HG03060 (cell line): Measurements from ENCODE around the gene TUBB6.

Experiments used
- ATAC-seq: cut with Tn5 transposase; IDR thresholded peaks from one replicate; pipeline ENCODE4 v1.9.1; 2021; ENCODE audit warnings: low read depth, moderate number of reproducible peaks; ENCODE audit not compliant: unreplicated experiment

TUBB6 gene

DNA sequence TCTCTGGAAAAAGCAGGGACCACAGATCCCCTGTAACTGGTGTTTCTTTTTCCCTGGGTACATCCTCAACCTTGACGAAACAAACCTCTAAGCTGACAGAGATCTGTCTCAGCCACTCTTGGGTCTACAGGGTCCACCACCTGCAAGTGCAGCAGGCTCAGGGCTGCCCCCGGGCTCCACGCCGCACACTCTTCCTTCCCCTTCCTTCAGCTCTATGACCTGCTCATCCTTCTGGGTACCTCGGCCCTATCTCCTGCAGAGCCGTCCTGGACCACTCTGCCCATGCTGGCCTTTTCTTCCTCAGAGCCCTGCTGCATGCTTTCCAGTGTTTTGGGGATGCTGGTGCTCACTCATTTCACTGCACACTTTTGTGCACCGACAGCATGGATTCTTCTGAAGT is 27.5 kb downstream of the TUBB6 start:
- no peak for ATAC-seq

DNA sequence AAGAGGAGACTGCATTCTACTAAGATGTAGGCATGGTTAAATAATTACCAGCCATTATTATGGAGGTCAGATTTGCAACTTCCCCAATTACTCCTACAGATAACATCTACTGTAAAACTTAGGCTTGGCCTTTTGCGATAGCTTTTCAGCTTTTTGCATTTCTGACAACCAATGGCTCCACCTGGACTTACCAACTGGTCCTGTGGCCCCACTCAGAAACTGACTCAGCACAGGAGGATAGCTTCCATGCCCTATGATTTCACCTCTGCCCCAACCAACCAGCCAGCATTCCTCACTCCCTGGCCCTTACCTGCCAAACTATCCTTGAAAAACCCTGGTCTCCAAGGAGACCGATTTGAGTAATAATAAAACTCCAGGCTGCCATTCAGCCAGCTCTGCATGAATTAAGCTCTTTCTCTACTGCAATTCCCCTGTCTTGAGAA is 28.2 kb downstream of the TUBB6 start:
- no peak for ATAC-seq

DNA sequence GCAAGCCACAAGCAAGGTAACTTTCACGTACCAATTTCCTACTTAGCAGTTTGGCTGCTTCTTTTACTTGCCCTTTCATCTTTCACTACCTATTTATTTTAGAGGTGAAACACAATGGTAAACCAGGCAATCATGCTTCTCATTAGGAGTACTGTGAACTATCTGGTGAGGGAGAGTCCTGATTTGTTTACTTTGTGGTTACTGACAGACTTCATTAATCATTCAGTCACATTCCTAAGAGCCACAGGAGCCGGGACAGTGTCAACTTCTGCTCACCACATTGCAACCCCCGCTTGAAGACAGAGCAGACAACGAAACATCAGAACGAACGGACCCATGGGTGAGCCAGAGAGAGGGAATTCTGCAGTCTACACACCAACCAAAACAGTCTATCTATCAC is 28.8 kb downstream of the TUBB6 start:
- ATAC-seq, result no peak

DNA sequence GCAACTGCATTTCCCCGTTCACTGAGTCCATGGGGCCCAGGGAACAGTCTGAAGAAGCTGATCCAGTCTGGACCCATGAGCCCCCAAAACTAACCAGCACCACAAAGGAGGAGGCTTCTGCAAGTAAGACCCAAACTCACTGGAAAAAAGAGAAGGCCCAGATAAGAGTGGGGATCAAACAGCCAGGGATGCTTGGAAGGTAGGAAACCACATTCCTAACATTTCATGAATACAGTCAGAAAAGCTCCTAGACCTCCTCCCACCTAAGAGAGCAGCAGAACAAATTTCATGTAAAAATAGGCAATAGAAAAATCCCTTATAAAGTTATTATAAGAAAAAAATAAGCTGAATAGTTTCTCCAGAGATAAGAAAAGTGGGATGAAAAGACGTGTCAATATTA is 30.3 kb downstream of the TUBB6 start:
- ATAC-seq, result no peak

DNA sequence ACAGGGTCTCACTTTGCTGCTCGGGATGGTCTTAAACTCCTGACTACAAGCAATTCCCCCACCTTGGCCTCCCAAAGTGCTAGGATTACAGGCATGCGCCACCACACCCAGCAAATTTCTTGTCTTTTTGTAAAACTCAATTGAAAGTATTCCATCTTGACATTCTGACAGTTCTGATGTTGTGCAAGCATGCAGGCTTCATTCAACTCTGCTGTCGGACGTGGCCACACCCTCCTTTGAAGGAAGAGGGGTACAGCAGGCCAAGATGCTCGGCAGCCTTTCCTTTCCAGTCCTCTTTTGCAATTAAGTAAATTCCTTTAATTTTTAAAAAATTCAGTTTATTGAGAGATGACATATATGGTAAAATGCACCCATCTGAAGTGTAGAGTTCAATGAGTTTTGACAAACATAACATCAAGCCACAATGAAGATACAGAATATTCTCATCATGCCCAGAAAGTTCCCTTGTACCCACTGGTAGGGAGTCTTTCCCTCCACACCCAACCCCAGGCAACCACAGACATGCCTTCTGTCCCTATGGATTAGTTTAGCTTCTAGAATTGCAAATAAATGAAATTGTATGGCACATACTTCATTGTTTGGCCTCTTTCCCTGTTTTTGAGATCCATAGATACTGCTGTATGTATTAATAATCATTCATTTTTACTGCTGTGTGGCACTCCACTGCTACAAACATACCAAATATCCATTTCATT is 33.1 kb downstream of the TUBB6 start:
- ATAC-seq, result no peak

DNA sequence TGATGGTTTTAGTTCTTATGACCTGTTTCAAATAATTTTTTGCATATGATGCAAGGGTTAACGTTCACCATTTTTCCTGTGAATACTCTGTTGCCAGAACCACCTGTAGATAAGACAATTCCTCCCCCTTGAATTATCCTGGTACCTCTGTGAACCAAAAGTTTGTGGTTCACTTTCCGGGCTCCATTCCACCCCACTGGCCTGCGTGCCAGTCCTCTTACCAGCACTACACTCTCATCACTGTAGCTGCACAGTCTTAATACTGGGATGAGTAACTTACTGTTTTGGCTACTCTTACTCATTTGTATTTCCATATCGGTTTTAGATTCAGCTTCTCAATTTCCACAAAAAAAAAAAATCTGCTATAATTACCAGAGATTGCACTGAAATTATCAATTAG is 34.6 kb downstream of the TUBB6 start:
- ATAC-seq, result no peak

DNA sequence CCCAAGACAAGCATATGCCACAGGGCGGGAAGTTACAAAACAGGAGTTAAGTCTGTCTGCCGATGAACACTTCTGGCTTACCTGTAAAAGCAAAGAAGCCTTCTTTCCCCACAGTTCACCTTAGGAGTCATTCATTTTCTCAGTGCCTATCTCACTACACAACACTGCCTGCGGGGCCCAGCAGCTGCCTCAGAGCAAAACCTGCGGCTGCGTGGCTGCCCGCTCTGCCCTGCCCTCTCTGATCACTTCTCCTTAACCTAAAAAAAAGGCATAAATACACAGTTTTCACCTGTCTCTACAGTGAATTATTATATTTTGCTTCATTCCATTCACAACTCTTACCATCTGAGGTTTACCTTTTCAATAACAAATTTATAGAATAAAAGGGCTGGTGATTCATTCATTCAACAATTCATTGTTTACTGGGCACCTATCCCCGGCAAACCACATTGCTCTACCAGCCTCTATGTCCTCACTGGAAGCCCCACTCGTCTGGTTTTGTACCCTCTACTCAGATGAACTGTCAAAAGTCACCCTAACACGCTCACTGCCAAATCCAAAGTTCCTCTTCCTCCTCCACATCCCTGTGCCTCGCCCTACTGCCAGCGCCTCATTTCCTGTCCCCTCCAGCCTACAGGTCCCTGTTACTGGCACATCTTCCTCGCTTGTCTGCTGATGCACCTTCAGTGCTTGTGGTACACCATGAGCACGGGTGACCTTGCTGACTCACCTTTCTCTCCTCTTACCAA is 37.6 kb downstream of the TUBB6 start:
- ATAC-seq, result no peak

DNA sequence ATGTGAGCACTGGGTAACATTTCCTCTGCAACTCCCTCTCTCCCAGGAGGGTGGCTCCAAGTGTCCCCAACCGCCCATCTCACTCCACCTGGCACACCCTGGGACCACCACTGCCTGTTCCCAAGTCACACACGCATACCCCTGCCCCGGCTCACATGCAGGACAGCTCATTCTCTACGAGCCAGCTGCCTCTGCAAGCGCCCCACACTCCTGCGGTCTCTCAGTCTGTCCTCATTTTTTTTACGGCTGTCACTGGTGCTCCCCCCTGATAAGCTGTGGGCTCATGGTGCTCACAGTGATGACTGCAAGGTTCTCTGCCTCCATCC is 38.2 kb downstream of the TUBB6 start:
- ATAC-seq, result no peak

DNA sequence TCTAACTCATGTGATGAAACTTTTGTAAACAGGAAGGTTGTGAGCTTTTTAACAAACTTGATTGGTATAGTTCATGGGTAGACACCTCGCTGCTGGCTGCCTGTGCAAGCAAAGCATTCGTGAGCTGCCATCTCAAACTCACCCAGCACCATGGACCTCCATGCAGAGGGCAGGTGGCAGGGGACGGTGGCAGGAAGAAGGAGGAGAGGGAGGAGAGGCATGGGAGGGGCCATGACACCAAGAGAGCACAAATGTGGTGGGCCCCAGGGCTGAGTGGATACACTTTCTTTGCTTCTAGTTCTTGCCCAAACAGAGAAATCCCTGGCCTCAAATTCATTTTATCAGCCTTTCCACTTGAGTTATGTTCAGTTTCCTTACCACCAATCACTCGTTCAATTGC is 39.9 kb downstream of the TUBB6 start:
- ATAC-seq, result no peak

DNA sequence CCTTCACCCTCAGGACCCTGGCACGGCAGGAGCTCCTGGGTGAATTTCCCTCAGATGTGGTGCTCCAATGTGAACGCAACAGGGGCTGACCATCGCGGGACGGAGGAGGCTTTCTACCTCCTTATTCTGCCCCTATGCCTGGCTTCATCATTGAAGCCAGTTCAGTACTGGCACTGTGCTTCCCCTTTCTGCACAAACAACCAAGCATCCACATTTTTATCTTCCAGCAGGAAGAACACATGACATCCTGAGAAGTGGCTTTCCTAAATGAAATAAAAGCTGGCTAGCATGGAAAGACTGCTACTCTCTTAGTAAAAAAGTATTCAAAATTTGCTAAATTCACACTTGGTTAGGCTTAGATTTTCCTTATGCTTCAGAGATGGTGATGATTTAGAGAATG is 44.1 kb downstream of the TUBB6 start:
- no peak for ATAC-seq

DNA sequence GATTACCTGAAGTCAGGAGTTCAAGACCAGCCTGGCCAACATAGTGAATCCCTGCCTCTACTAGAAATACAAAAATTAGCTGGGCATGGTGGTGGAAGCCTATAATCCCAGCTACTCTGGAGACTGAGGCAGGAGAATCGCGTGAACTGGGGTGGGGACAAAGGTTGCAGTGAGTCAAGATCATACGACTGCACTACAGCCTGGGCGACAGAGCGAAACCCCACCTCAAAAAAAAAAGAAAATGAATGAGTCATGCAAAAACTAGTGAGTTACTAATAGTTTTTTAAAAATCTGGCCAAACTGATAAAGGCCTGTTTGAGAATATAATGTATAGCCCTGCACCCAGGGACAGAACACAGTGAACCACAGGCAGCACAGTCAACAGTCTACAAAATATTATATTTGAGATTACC is 51.5 kb downstream of the TUBB6 start:
- no peak for ATAC-seq

DNA sequence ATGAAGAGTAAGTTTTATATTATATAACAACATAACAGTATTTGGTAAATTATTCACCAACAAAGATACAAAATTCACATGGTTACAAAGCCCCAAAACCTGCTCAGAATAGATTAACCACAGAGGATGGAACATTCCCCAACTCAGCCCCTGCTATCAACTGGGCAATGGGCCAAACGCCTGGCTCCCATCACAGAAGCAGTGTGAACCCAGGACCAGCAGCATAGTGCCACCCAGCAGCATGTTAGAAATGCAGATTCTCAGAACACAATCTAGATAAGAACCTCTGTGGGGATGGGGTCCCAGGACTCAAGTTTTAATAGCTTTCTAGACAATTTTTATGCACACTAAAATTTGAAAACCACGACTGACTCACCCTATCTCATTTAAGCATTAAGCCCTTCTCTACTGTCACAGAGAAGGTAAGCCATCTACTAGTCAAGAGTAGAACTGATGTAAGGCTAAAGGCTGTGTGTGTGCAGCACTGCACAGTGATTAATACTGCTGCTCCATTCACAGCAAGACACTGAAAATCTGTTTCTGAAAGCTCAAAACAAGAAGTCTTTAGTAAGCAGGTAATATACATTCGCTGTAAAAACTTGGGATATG is 53.8 kb downstream of the TUBB6 start:
- no peak for ATAC-seq

DNA sequence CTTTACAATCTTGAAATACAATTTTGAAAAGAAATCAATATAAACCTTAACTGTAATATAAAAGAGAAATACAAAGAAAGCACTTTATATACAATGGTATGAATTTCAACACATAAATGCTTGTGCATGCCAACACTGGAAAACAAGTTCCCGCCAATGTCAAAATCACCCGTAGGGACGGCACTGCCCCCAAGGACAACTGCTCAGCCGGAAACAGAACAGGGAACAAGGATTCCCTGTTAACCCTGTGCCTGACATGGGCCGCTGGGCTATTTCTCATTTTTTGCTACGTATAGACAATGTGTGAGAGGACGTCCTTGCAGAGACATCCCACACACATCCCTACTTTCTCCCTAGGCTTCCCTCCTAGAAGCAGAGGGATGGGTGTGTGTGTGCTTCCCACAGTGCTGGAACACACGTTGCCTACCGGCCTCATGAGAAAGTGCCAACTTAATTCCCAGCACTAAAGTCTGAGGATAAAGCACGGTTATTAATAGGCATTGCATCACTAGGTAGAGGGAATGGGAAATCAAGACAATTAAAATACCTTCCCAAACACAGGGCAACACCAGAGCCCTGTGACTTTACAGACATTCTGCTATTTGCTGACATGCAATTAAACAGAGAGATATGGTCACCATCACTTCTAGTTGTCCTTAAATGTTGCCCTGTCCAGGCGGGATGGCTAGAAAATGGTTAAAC is 54.6 kb downstream of the TUBB6 start:
- ATAC-seq, result no peak

DNA sequence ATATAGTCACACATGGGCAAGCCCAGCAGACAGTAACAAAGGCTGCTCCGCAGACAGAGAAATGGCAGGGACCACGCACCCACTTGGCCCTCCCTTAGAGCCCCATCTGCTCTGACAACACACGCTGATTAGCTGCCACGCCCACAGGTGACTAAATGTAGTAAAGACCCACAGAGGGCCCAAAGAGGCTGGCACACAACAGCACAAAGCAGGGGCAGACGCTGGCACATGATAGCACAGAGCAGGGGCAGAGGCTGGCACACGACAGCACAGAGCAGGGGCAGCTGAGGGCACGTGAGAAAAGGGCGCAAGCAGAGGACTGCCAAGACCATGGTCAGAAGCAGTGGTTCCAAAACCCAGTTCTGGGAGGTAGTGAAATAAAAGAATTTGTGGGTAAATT is 58.3 kb downstream of the TUBB6 start:
- no peak for ATAC-seq

DNA sequence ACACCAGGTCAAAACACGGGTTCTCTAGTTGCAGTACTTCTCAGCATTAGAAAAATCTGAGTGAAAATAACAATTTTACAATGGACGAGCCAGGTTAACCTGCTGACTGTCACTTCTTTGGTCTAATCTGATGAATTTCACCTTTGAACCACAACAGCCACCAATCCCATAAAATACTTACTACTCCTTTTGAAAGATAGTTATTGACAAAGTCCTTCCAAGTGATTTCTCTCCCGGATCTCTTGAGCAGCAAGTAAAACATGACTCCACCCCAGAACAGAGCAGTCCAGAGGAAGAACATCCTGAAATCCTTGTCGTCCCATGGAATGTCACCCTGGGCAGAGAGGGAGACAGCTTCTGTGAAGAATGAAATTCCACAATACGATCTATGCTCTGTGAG is 58.7 kb downstream of the TUBB6 start:
- ATAC-seq, result no peak

DNA sequence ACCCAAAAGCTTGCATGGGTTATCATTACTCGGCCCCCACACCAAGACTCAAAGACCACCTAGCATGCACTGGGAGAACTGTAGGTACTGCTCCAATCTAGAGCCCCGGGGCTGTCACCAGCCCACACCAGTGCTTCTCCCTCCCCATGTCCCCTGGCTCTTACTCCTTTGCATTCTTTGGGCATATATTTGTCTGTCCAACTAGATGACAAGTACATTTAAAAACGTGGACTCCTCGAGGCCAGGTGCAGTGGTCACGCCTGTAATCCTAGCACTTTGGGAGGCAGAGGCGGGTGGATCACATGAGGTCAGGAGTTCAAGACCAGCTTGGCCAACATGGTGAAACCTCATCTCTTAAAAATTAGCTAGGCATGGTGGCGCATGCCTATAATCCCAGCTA is 61.2 kb downstream of the TUBB6 start:
- no peak for ATAC-seq

DNA sequence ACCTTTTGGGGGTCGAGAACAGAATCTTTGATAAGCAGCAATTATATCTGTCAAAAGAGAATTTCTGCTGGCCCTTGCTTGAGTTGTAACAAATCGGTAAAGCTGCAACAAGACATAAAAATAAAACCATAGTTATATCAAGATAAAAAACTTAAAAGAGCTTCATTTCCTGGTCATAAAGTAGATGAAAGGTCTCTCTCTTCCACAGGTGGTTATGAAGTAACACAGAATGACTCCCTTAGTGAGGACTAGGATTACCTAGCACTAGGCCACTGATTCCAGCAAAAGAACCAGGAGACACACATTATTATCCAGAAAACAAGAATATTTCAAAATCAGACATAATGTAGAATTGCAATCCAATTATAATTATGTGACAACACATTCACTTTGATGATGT is 63.5 kb downstream of the TUBB6 start:
- no peak for ATAC-seq

DNA sequence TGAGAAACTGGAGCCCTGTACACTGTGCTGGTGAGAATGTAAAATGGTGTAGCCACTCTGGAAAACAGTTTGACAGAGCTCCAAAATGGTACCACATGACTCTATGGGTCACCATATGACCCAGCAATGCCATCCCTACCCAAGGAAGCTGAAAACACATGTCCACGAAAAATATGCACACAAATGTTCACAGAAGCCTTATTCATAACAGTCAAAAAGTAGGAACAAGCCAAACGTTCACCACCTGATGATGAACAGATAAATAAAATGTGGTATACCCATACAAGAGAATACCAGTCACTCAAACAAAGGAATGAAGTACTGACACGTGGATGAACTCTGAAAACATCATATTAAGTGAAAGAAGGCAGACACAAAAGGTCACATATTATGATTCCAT is 64.4 kb downstream of the TUBB6 start:
- no peak for ATAC-seq

DNA sequence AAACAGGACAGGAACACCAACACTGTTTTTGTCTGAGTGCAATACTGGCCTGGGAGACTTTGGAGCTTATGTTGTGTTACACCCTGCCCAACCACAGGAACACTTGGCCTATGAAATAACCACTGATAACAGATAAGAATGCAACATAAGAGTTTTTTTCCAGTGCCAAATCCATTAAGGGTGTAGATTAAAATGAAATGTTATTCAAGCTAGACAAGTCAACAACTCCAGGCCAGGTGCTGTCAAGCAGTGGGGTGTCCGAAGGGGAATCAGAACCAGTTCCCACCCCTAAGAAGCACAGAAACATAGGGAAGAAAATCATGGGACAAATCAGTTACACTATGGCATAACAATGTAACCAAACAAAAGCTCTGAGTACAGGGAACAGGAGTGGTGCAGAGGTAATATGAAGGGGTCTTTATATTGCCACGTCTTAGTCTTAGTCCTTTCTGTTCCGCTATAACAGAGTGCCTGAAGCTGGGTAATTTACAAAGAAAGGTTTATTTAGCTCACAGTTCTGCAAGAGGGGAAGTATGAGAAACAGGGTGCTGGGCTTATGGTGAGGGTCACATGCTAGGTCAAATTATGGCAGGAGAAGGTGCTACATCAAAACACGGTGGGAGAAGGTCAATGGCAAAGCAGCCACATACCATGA is 65.2 kb downstream of the TUBB6 start:
- ATAC-seq, result no peak

DNA sequence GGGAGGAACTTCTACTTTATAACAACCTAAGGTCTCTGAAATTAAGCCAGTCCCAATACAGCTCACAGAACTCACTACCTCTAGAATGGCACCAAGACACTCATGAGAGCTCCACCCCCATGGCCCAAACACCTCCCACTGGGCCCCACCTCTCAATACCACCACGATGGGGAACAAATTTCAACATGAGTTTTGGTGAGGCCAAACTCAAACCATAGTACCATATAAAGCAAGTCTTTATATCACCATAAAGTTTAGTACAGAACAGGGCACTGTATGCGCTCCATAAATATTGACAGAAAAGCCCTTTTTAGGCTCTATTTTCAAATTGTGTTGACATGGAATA is 65.7 kb downstream of the TUBB6 start:
- no peak for ATAC-seq

DNA sequence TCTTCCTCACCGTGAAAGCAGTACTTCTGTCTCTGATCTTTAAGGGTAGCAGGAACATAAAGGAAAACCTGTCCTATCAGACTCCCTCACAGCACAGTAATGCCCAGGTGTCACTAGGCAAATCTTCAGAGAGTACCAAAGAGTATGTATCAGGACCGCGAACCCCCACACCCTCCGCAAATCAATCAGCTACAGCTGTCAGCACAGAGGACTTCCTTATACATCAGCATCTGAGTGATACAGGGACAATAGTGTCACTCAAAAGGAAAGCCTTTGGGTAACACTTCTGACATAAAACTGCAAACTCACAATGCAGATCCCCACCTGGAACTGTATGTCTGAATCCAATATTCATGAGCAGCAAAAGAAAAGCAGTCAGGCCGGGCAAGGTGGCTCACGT is 66.4 kb downstream of the TUBB6 start:
- no peak for ATAC-seq
